Measurements from ENCODE around the gene BDNF. TPM values are rescaled to one million over a fixed set of nuclear protein-coding genes. Genes with fewer than 3 reads are reported as not detected.
"Not testable (repeated sequence)": the region's sequence is repeated elsewhere in the genome, so short reads cannot be mapped to it uniquely, and the experiment has no call there.

The BDNF gene
- not detected for total RNA-seq

DNA sequence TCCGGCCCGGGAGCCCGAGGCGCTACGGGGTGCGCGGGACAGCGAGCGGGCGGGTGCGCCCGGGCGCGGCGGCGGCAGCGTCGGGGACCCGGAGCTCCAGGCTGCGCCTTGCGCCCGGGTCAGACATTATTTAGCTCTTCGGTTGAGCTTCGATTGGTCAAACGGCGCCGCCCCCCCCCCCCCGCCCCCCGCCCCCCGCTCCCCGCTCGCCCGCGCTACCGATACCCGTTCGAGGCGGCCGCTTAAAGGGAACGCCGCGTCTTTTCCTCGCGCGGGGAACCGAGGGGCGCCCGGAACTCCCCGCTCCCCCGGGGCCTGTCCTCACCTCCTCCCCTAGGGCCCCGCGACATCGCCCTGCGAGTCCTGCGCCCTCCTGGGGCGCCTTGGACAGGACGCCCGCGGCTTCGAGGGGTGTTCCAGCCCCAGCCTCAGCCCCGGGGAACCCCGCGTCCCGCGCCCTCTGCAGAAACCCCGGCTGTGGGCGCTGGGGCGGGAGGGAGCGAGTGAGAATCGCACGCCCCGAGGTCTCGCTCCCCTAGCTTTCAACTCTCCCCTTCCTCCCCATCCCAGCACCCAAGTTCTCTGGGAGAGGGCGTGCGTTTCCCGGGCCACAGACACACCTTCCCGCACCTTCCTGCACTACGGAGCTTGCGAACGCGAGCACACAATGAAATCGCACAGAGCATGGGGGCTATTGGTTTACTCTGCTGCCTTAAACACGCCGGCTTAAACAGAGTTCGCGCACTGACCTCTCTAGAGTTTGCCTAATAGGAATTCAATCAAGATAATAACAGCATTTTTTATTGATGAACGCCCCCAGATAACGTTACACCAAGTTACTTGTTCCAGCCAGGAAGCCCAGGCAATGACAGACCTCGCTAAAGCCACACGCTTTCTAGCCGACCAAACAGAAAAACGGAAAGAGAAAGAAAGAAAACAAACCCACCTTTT is at the start of gene BDNF:
Gene BDNF, minus strand, starts transcription at position 105 of the 951 bp plus-strand sequence. CDS start 41,891 bp downstream, outside the sequence.
- Mint-ChIP-seq H3K27ac (no peak within 1 kb of the TSS), H3K9me3 (ENCODE audit: low read depth) (no peaks in the 10 kb centered on the region), H3K4me3 (peak within 1 kb of the TSS; percentile 60), H3K4me1 (peaks cover 25% of the 10 kb centered on the region), H3K36me3 (ENCODE audit: low read depth) (no peaks in the 10 kb centered on the region), H3K27me3 (peaks cover 65% of the 10 kb centered on the region)
- POLR2A ChIA-PET: no interaction called here
- CTCF ChIA-PET: interaction anchor here (0.5 to 2.1 kb wide), 6 partner anchors 8 to 1466 kb away, joined by 3 to 17 read pairs (median 4); no protein-coding TSS in a partner anchor
- no peak for ATAC-seq
- intact Hi-C loops (cut with DNase I, micrococcal nuclease): loop anchor here in 1 of 2 experiments (1.0 kb wide), 1 partner anchor 21 kb away; no protein-coding TSS in a partner anchor
- DNase-seq: peak; percentile 19

GRCh38 chr11:27740362-27741013 is 40.2 kb upstream of the BDNF start:
- no peaks in the 10 kb centered on the region for H3K4me1 Mint-ChIP-seq
- no peak overlapping the region for H3K27ac Mint-ChIP-seq
- ChIA-PET POLR2A (no interaction called here), CTCF (interaction anchor here (1.0 kb wide), 1 partner anchor 23 kb away, joined by 3 read pairs; no protein-coding TSS in a partner anchor)
- peaks cover 6% of the 10 kb centered on the region for H3K27me3 Mint-ChIP-seq
- intact Hi-C loops (cut with DNase I, micrococcal nuclease): no loop called here
- H3K36me3 Mint-ChIP-seq (ENCODE audit: low read depth): no peaks in the 10 kb centered on the region
- H3K9me3 Mint-ChIP-seq (ENCODE audit: low read depth): no peaks in the 10 kb centered on the region
- DNase-seq (no peak), ATAC-seq (no peak)
- no peak overlapping the region for H3K4me3 Mint-ChIP-seq

- H3K36me3 Mint-ChIP-seq (ENCODE audit: low read depth): no peaks in the 10 kb centered on the region
- ChIA-PET POLR2A (no interaction called here), CTCF (no interaction called here)
- peaks cover 3% of the 10 kb centered on the region for H3K27me3 Mint-ChIP-seq
- H3K4me1 Mint-ChIP-seq: no peaks in the 10 kb centered on the region
- no peak overlapping the region for H3K27ac Mint-ChIP-seq
- no peak overlapping the region for H3K4me3 Mint-ChIP-seq
- no peaks in the 10 kb centered on the region for H3K9me3 Mint-ChIP-seq (ENCODE audit: low read depth)
- intact Hi-C loops (cut with DNase I, micrococcal nuclease): no loop called here
- no peak for DNase-seq
- ATAC-seq: no peak
Measured at GRCh38 chr11:27735281-27735680, 35.0 kb upstream of the BDNF start.

- H3K4me1 Mint-ChIP-seq; DNase-seq; H3K4me3 Mint-ChIP-seq; H3K36me3 Mint-ChIP-seq (ENCODE audit: low read depth); H3K27ac Mint-ChIP-seq; POLR2A ChIA-PET; intact Hi-C loops (cut with DNase I, micrococcal nuclease); ATAC-seq; H3K9me3 Mint-ChIP-seq (ENCODE audit: low read depth); H3K27me3 Mint-ChIP-seq: not testable (repeated sequence)
- CTCF ChIA-PET: interaction anchor here (0.8 kb wide), 1 partner anchor 967 kb away, joined by 3 read pairs; no protein-coding TSS in a partner anchor
Measured at GRCh38 chr11:27731803-27732202, 31.5 kb upstream of the BDNF start.

DNA sequence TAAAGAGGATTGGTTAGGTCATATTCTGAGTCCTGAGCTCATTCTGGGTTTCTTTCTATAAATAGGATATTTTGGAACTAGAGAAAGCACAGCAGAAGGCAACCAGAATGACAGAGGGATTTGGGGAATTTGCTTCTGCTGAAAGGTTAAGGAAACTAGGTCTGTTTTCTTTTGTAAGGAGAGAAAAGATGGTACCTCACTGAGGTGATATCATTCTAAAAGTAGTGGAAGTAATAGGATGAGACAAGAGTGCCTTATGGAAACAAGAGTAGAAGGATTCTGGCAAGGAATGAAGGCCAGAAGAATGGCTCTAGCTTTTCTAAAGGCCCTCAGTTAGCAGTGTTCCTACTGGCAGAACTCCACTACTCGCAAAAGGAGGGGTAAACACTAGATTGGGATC is 26.7 kb upstream of the BDNF start:
- H3K4me1 Mint-ChIP-seq: peaks cover 3% of the 10 kb centered on the region
- peaks cover 26% of the 10 kb centered on the region for H3K27me3 Mint-ChIP-seq
- ChIA-PET POLR2A (no interaction called here), CTCF (interaction anchor here (0.7 kb wide), 1 partner anchor 138 kb away, joined by 3 read pairs; no protein-coding TSS in a partner anchor)
- no peak overlapping the region for H3K4me3 Mint-ChIP-seq
- no peaks in the 10 kb centered on the region for H3K9me3 Mint-ChIP-seq (ENCODE audit: low read depth)
- ATAC-seq (no peak), DNase-seq (no peak)
- intact Hi-C loops (cut with DNase I, micrococcal nuclease): no loop called here
- H3K36me3 Mint-ChIP-seq (ENCODE audit: low read depth): no peaks in the 10 kb centered on the region
- no peak overlapping the region for H3K27ac Mint-ChIP-seq

GRCh38 chr11:27723687-27724086 is 23.4 kb upstream of the BDNF start:
- ATAC-seq: no peak
- Mint-ChIP-seq H3K4me1 (peaks cover 4% of the 10 kb centered on the region), H3K27me3 (peaks cover 49% of the 10 kb centered on the region), H3K27ac (no peak overlapping the region), H3K36me3 (ENCODE audit: low read depth) (no peaks in the 10 kb centered on the region), H3K9me3 (ENCODE audit: low read depth) (peaks cover 2% of the 10 kb centered on the region), H3K4me3 (no peak overlapping the region)
- DNase-seq: no peak
- CTCF ChIA-PET: no interaction called here
- intact Hi-C loops (cut with DNase I, micrococcal nuclease): no loop called here
- POLR2A ChIA-PET: no interaction called here

DNA sequence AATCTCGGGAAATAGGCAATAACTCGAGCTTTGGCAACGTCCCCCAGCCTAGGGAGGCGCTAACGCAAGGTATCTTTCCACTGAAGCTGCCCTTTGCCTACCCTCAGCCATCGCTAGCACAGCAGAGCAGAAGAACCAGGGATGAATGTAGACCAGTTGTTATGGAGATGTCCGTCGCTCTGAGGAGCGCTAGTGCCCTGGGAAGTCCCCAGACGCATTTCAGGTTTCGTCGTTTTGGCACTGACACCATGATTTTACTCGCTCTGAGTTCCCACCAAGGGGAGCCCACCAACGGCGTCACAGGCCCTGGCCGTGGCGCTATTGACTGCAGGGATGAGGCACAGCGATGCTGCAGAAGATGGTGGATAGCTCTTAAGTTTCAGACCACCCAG is 22.7 kb upstream of the BDNF start:
- H3K4me1 Mint-ChIP-seq: peaks cover 4% of the 10 kb centered on the region
- peaks cover 54% of the 10 kb centered on the region for H3K27me3 Mint-ChIP-seq
- DNase-seq: no peak
- ATAC-seq: no peak
- intact Hi-C loops (cut with DNase I, micrococcal nuclease): no loop called here
- ChIA-PET CTCF (no interaction called here), POLR2A (no interaction called here)
- no peak overlapping the region for H3K4me3 Mint-ChIP-seq
- no peaks in the 10 kb centered on the region for H3K36me3 Mint-ChIP-seq (ENCODE audit: low read depth)
- H3K27ac Mint-ChIP-seq: no peak overlapping the region
- peaks cover 2% of the 10 kb centered on the region for H3K9me3 Mint-ChIP-seq (ENCODE audit: low read depth)

DNA sequence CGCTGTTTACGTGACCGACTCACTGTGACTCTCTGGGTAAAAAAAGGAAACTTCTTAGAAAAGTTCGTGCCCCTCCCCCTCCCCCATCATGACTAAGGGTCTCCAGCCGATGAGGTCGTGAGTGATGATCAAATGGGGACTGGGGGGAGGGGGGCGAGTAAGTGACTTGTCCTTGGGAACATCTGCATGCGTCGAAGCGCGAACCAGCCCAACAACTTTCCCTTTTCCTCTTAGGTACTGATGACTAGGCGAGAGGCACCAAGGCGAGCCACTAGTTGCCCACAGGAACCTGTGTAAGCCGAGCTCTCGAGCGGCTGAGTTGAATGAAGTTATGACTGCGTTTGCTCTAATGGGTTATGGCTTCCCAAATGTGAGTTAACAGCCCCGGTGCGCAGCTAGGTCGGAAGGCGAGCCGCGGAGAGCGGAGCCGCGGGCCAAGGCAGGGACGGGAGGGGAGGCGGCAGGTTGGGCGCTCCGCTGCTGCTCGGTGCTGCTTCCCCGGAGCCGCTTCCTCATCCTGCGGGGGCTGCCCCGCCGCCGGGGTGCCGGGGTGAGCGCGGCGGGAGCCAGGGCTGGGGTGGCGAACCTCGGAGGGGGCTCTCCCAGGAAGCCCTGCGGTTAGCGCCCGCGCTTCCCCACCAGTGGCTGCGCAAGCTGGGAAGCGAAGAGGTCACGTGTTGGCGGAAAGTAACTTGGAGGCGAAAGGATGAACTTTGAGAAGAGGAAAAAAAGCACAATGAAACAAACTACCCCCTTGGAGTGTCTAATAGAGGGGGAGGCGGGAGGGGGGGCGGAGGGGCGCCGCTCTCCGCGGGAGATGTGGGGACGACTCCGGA is 22.1 kb upstream of the BDNF start:
- ChIA-PET CTCF (no interaction called here), POLR2A (no interaction called here)
- Mint-ChIP-seq H3K36me3 (ENCODE audit: low read depth) (no peaks in the 10 kb centered on the region), H3K27me3 (peaks cover 60% of the 10 kb centered on the region), H3K27ac (no peak overlapping the region), H3K4me3 (peak overlapping the region; percentile 24), H3K4me1 (peaks cover 4% of the 10 kb centered on the region), H3K9me3 (ENCODE audit: low read depth) (peaks cover 2% of the 10 kb centered on the region)
- intact Hi-C loops (cut with DNase I, micrococcal nuclease): no loop called here
- peak; percentile 53 for DNase-seq
- peak; percentile 74 for ATAC-seq

DNA sequence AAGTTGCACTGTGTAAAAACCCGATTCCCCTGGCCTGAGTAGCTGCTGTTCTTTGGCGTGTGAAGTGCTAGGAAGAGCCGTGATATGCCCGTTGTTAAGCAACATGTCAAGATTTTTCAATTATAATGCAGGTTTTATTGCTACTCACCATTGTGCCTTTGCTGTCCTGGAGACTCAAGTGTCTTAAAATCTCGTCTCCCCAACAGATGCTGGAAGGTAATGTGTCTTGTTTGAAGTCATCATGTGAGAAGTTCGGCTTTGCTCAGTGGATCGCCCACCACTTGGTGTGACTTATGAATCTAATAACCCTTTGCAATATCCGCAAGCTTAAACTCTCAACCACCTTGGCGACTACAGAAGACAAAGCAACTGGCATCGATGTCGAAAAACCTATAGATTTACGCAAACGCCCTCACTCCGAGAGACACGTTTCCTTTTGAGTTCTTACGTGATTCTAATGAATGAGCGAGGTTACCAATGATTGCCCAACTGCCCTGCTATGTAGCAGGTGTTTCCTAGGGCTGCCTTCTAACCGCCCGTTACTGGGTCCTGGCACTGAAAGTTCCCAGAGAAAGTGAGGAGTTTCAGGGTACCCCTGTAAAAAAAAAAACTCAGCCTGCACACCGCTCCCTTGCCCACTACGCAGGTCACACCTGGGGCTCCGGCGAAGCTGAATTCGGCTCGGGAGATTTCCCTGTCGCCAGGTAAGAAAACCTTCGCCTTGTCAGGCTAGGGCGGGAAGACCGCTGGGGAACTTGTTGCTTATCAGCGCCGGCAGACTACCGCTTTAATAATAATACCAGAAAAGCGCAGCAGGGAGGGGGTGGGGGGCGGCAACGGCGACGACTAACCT is 21.2 kb upstream of the BDNF start:
- Mint-ChIP-seq H3K27me3 (peaks cover 63% of the 10 kb centered on the region), H3K4me1 (peaks cover 4% of the 10 kb centered on the region), H3K9me3 (ENCODE audit: low read depth) (peaks cover 2% of the 10 kb centered on the region), H3K27ac (no peak overlapping the region), H3K36me3 (ENCODE audit: low read depth) (no peaks in the 10 kb centered on the region), H3K4me3 (no peak overlapping the region)
- ATAC-seq (no peak), DNase-seq (no peak)
- intact Hi-C loops (cut with DNase I, micrococcal nuclease): loop anchor here in 1 of 2 experiments (1.0 kb wide), 1 partner anchor 20 kb away; no protein-coding TSS in a partner anchor
- ChIA-PET POLR2A (no interaction called here), CTCF (interaction anchor here (1.5 kb wide), 1 partner anchor 16 kb away, joined by 5 read pairs; no protein-coding TSS in a partner anchor)

GRCh38 chr11:27720277-27720830 is 20.1 kb upstream of the BDNF start:
- DNase-seq: peak; percentile 56
- ATAC-seq: no peak
- intact Hi-C loops (cut with DNase I, micrococcal nuclease): no loop called here
- ChIA-PET POLR2A (no interaction called here), CTCF (interaction anchor here (0.6 to 1.5 kb wide), 3 partner anchors 15 to 1148 kb away, joined by 3 to 7 read pairs (median 5); partner anchors contain the start of gene MUC15)
- Mint-ChIP-seq H3K4me1 (peaks cover 4% of the 10 kb centered on the region), H3K27me3 (peaks cover 63% of the 10 kb centered on the region), H3K36me3 (ENCODE audit: low read depth) (no peaks in the 10 kb centered on the region), H3K9me3 (ENCODE audit: low read depth) (peaks cover 2% of the 10 kb centered on the region), H3K27ac (no peak overlapping the region), H3K4me3 (no peak overlapping the region)
